ENCODE results near the gene TAS2R39.

The TAS2R39 gene

GRCh38 chr7:143217806-143218205, 34.6 kb downstream of the TAS2R39 start:
- no peak for DNase-seq

GRCh38 chr7:143221286-143221685, 38.1 kb downstream of the TAS2R39 start:
- no peak for DNase-seq

GRCh38 chr7:143221737-143222136, 38.5 kb downstream of the TAS2R39 start, which contains the start of gene TAS2R40:
TAS2R40 (plus strand) TSS chr7:143222037; CDS start chr7:143222079, 42 bp downstream.
- DNase-seq = no peak

DNA sequence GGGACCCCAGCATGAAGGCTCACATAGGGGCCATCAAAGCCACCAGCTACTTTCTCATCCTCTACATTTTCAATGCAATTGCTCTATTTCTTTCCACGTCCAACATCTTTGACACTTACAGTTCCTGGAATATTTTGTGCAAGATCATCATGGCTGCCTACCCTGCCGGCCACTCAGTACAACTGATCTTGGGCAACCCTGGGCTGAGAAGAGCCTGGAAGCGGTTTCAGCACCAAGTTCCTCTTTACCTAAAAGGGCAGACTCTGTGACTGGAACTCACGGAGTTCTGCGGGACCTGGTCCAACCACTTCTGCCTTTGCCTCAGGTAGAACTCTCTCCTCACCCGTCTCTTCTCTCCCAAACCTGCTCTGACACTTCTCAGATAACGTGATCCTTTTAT, 39.6 kb downstream of the TAS2R39 start:
- DNase-seq = no peak

DNA sequence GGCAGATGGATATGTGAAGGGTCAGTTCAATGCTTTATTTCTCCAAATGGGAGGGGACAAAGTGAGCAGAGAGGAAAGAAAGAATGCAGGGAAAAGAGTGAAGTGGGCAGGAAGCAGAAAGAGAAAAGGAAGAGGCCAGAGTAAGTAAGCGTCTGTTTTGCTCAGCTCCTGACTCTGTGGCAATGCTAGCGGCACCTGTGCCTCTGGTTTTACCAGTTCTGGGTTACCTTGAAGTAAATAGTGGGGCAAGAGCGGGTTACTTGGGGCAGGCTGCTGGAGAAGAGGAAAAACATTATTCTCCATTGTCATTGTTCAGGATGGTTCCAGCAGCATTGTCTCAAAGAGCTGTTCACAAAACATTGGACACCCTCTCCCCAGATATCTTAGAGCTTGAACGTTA, 40.6 kb downstream of the TAS2R39 start:
- DNase-seq = no peak

- DNase-seq = no peak
These were observed 41.8 kb downstream of the TAS2R39 start for GRCh38 chr7:143225047-143225446.

DNA sequence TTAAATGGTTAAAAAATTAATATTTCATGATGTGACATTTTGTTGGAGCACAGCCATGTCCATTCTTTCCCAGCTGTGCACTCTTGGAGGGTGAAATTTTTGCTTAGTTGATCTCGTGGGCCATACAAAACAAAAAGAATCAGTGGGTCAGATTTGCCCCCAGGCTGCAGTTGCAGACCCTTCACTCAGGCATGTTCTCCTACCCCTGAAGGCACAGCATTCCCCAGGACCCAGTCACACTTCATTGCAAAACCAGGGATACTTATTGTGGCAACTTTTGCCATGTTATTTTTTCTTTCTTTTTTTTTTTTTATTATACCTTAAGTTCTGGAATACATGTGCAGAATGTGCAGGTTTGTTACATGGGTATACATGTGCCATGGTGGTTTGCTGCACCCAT, 44.6 kb downstream of the TAS2R39 start:
- DNase-seq = no peak

- DNase-seq = no peak
These were observed 46.0 kb downstream of the TAS2R39 start for GRCh38 chr7:143229054-143229790.

- DNase-seq = no peak
These were observed 47.6 kb downstream of the TAS2R39 start for GRCh38 chr7:143230602-143231457.
